Dedifferentiated amniotic fluid mesenchymal stem cell (primary cell): ENCODE results near the gene TIFAB.
A peak's percentile ranks its signal among the peaks of the same experiment; 100 is the strongest.

Experiments used
- DNase-seq: peaks from one replicate; pipeline ENCODE4 v3.0.0-alpha.2; 2016; ENCODE audit errors: extremely low spot score

Gene TIFAB

GRCh38 chr5:135458356-135458755 is 6.2 kb upstream of the TIFAB start:
- DNase-seq: no peak

GRCh38 chr5:135457424-135458071 is 5.4 kb upstream of the TIFAB start:
- no peak for DNase-seq

- DNase-seq: peak; percentile 81
These were observed 4.3 kb upstream of the TIFAB start for GRCh38 chr5:135456238-135457099.

- no peak for DNase-seq
These were observed 3.7 kb upstream of the TIFAB start for GRCh38 chr5:135455876-135456237.

GRCh38 chr5:135454946-135455345 is 2.8 kb upstream of the TIFAB start:
- DNase-seq: no peak

GRCh38 chr5:135453613-135454012 is 1.5 kb upstream of the TIFAB start:
- DNase-seq: no peak

GRCh38 chr5:135451581-135452320 is 400 bp downstream of the TIFAB start:
- no peak for DNase-seq

GRCh38 chr5:135450952-135451351 is 1.2 kb downstream of the TIFAB start:
- no peak for DNase-seq

- no peak for DNase-seq
These were observed 1.8 kb downstream of the TIFAB start for GRCh38 chr5:135450336-135450735.

GRCh38 chr5:135449644-135450043 is 2.5 kb downstream of the TIFAB start:
- no peak for DNase-seq

GRCh38 chr5:135448791-135449507 is 3.2 kb downstream of the TIFAB start:
- no peak for DNase-seq

- DNase-seq: no peak
These were observed 3.9 kb downstream of the TIFAB start for GRCh38 chr5:135448071-135448739.

- DNase-seq: no peak
These were observed 4.7 kb downstream of the TIFAB start, which contains the start of gene DCANP1 for GRCh38 chr5:135447298-135447929. Gene DCANP1 (minus strand): TSS chr5:135447348. CDS start chr5:135447108, 240 bp downstream.

GRCh38 chr5:135446615-135447014 is 5.5 kb downstream of the TIFAB start:
- DNase-seq: no peak

- no peak for DNase-seq
These were observed 5.9 kb downstream of the TIFAB start for GRCh38 chr5:135446206-135446605.

GRCh38 chr5:135445306-135445985 is 6.7 kb downstream of the TIFAB start:
- no peak for DNase-seq

- no peak for DNase-seq
These were observed 7.3 kb downstream of the TIFAB start for GRCh38 chr5:135444881-135445280.

- no peak for DNase-seq
These were observed 7.8 kb downstream of the TIFAB start for GRCh38 chr5:135444360-135444759.

GRCh38 chr5:135443161-135443960 is 8.8 kb downstream of the TIFAB start:
- DNase-seq: no peak
